ENCODE data around the gene IL21. TPM values are rescaled to one million over a fixed set of nuclear protein-coding genes. Genes with fewer than 3 reads are reported as not detected.
A peak's percentile ranks its signal among the peaks of the same experiment; 100 is the strongest.

Gene IL21
- total RNA-seq: not detected
- polyA plus RNA-seq: not detected
- long read RNA-seq, donor 1: 0 reads
- long read RNA-seq, donor 2: 0 reads
- long read RNA-seq, donor 3: 0 reads

- no peaks in the 10 kb centered on the region for H3K4me1 ChIP-seq
- 63 to 73% (median 68%) methylated on average over 4 of the region's 4 CpGs for WGBS, 4 donors
- H3K4me3 ChIP-seq: no peak within 1 kb of the TSS
- intact Hi-C loops (cut with DNase I): no loop called here
- no peak within 1 kb of the TSS for H3K27ac ChIP-seq
- TF ChIP-seq POLR2A (IDR thresholded peaks at IDR 0.05) (no peak), CTCF (IDR thresholded peaks at IDR 0.05) (no peak)
- no peak for DNase-seq
- no peaks in the 10 kb centered on the region for H3K27me3 ChIP-seq
- H3K9me3 ChIP-seq: no peaks in the 10 kb centered on the region
- ATAC-seq: no peak
- H3K36me3 ChIP-seq: no peaks in the 10 kb centered on the region
These were observed at the start of gene IL21 for GRCh38 chr4:122621016-122621507. IL21 (minus strand) TSS chr4:122621066; CDS start chr4:122621011, 55 bp downstream.

- WGBS, 4 donors: 92 to 96% (median 95%) methylated on average over 10 to 33 of the region's 33 CpGs
- Histone ChIP-seq H3K27me3 (no peaks in the 10 kb centered on the region), H3K27ac (no peak overlapping the region), H3K4me3 (no peak overlapping the region), H3K4me1 (peaks cover 0 to 5% (median 0%) of the 10 kb centered on the region in 12 donors), H3K36me3 (no peaks in the 10 kb centered on the region), H3K9me3 (no peaks in the 10 kb centered on the region)
- ATAC-seq (no peak), DNase-seq (peak in 1 of 5 donors; percentile 57)
- TF ChIP-seq POLR2A (IDR thresholded peaks at IDR 0.05): no peak
- TF ChIP-seq CTCF (IDR thresholded peaks at IDR 0.05): no peak
- intact Hi-C loops (cut with DNase I): no loop called here
These were observed 49.3 kb upstream of the IL21 start for GRCh38 chr4:122669911-122670738.

- 92 to 96% (median 94%) methylated on average over 4 of the region's 4 CpGs for whole genome bisulfite sequencing, 4 donors
- ATAC-seq: no peak
These were observed 47.4 kb upstream of the IL21 start for GRCh38 chr4:122668241-122668640.

More at GRCh38 chr4:122668241-122668640, 47.4 kb upstream of the IL21 start:
- H3K4me1 ChIP-seq: no peaks in the 10 kb centered on the region
- no peaks in the 10 kb centered on the region for H3K9me3 ChIP-seq
- no peak for DNase-seq
- intact Hi-C loops (cut with DNase I): no loop called here
- H3K27me3 ChIP-seq: no peaks in the 10 kb centered on the region
- H3K27ac ChIP-seq: no peak overlapping the region
- H3K4me3 ChIP-seq: no peak overlapping the region
- no peaks in the 10 kb centered on the region for H3K36me3 ChIP-seq
- TF ChIP-seq POLR2A (IDR thresholded peaks at IDR 0.05) (no peak), CTCF (IDR thresholded peaks at IDR 0.05) (no peak)

Measured in heart left ventricle (tissue), 16 donors.